Brain microvascular endothelial cell (primary cell): ENCODE results near the gene ARHGAP5.

Experiments used
- DNase-seq: peaks from one replicate; pipeline ENCODE4 v3.0.0-alpha.2; 2020
- H3K27ac ChIP-seq: fragments of 250-450 bp; sonication (Bioruptor Pico); 2 replicates; pipeline ENCODE4 v1.5.1; 2020; ENCODE audit warnings: mild to moderate bottlenecking, moderate library complexity
- H3K27me3 ChIP-seq: fragments of 250-450 bp; sonication (Bioruptor Pico); replicated peaks from 2 replicates; pipeline ENCODE4 v1.5.1; 2020; ENCODE audit warnings: mild to moderate bottlenecking
- H3K36me3 ChIP-seq: fragments of 250-450 bp; sonication (Bioruptor Pico); replicated peaks from 2 replicates; pipeline ENCODE4 v1.5.1; 2020; ENCODE audit warnings: mild to moderate bottlenecking
- H3K4me3 ChIP-seq: 2 replicates; pipeline ENCODE4 v1.5.1; 2011; ENCODE audit warnings: low read depth, mild to moderate bottlenecking, control low read depth, low read length, moderate library complexity
- in situ Hi-C: cut with HindIII; loops from 2 replicates; pipeline ENCODE4 v1.10.0; 2017; ENCODE audit warnings: low sequenced_read_pairs, low pct_ligation_motif_present
- TF ChIP-seq, protein P1 (sequence below): IDR thresholded peaks from 2 replicates; pipeline ENCODE4 v1.5.1; 2011; ENCODE audit warnings: low read depth, mild to moderate bottlenecking, moderate library complexity, low read length, control low read depth, inconsistent platforms; ENCODE audit errors: missing control alignments

Gene ARHGAP5

DNA sequence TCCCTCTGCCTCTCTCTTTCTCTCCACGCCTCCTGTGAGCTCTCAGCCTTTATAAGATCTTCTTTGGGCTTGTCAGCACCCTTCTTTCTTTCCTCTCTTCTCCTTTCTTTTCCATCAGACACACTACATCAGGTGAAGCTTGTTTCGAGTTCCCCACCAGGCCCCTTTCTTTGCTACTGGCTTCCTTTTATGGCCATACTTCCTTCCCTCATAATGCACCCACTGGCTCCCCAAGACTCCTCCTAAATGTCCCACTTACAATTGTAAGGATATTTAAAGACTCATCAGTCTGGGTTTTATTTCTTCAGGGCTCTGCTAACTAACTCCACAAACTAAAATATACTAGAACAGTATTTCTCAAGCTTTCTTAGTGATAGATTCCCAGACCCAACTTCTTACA, 129.4 kb downstream of the ARHGAP5 start:
- Histone ChIP-seq H3K36me3 (no peaks in the 10 kb centered on the region), H3K27me3 (no peaks in the 10 kb centered on the region), H3K4me3 (no peak overlapping the region), H3K27ac (no peak overlapping the region)
- no peak for DNase-seq
- in situ Hi-C loops = no loop called here
- TF ChIP-seq, protein P1, sequence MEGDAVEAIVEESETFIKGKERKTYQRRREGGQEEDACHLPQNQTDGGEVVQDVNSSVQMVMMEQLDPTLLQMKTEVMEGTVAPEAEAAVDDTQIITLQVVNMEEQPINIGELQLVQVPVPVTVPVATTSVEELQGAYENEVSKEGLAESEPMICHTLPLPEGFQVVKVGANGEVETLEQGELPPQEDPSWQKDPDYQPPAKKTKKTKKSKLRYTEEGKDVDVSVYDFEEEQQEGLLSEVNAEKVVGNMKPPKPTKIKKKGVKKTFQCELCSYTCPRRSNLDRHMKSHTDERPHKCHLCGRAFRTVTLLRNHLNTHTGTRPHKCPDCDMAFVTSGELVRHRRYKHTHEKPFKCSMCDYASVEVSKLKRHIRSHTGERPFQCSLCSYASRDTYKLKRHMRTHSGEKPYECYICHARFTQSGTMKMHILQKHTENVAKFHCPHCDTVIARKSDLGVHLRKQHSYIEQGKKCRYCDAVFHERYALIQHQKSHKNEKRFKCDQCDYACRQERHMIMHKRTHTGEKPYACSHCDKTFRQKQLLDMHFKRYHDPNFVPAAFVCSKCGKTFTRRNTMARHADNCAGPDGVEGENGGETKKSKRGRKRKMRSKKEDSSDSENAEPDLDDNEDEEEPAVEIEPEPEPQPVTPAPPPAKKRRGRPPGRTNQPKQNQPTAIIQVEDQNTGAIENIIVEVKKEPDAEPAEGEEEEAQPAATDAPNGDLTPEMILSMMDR = no peak

DNA sequence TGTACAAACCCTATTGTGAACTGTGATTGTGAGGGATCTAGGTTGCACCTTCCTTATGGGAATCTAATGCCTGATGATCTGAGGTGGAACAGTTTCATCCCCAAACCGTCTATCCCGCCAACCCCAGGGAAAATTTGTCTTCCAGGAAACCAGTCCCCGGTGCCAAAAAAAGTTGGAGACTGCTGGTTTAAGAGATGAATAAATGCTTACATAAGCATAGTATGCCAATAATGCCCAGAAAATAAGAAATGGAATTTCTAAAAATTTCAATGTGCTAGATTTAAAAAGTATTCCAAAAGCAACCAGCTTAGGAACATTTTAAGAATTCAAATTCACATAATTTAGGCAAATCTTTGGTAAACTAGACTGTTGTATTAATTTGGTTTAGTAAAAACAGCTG, 131.4 kb downstream of the ARHGAP5 start:
- TF ChIP-seq, protein P1 = no peak
- H3K27me3 ChIP-seq = no peaks in the 10 kb centered on the region
- in situ Hi-C loops = no loop called here

More for the DNA sequence above, 131.4 kb downstream of the ARHGAP5 start:
- Histone ChIP-seq H3K36me3 (no peaks in the 10 kb centered on the region), H3K27ac (no peak overlapping the region), H3K4me3 (no peak overlapping the region)
- DNase-seq = no peak
